Sigmoid colon (tissue), 7 donors: ENCODE results near the gene CAMK4. TPM values are rescaled to one million over a fixed set of nuclear protein-coding genes. Genes with fewer than 3 reads are reported as not detected.

Experiments used
- DNase-seq: peaks from one replicate; pipeline ENCODE4 v3.0.0-alpha.2; 2019
- H3K27ac ChIP-seq, 4 donors: fragments of 200-600 bp; sonication (generic); one replicate each; pipeline ENCODE4 v1.5.1; 2016 to 2019; ENCODE audit warnings: mild to moderate bottlenecking in 1 of 4
- H3K27me3 ChIP-seq, 3 donors: fragments of 200-600 bp; sonication (generic); one replicate each; pipeline ENCODE4 v1.5.1; 2019; ENCODE audit warnings: mild to moderate bottlenecking in 1 of 3
- H3K36me3 ChIP-seq, 4 donors: fragments of 200-600 bp; sonication (generic); one replicate each; pipeline ENCODE4 v1.5.1; 2016 to 2019
- H3K4me1 ChIP-seq, 4 donors: fragments of 200-600 bp; sonication (generic); one replicate each; pipeline ENCODE4 v1.5.1; 2017 to 2019
- H3K4me3 ChIP-seq, 4 donors: fragments of 200-600 bp; sonication (generic); one replicate each; pipeline ENCODE4 v1.5.1; 2017 to 2019; ENCODE audit warnings: mild to moderate bottlenecking in 2 of 4, moderate library complexity in 1 of 4
- H3K9me3 ChIP-seq, 4 donors: fragments of 200-600 bp in 3 of 4; sonication (generic) in 3 of 4; one replicate each; pipeline versions ENCODE4 v1.5.1 to v1.6.1; 2013 to 2019
- CTCF ChIP-seq, 4 experiments: fragments of 450-650 bp in 3 of 4; fragments of 200-600 bp in 1 of 4; IDR thresholded peaks; one replicate each; pipeline ENCODE4 v1.5.1; 2016 to 2019; ENCODE audit warnings: antibody characterized with exemption in 4 of 4, mild to moderate bottlenecking in 3 of 4, moderate library complexity in 2 of 4
- EP300 ChIP-seq, 4 donors: sonication (generic); formaldehyde crosslinking; IDR thresholded peaks; one replicate each; pipeline ENCODE4 v1.6.1; 2017; ENCODE audit warnings: antibody characterized with exemption in 4 of 4
- POLR2A ChIP-seq, 2 donors: fragments of 450-650 bp; IDR thresholded peaks; one replicate each; pipeline ENCODE4 v1.6.1; 2016; ENCODE audit warnings: antibody characterized with exemption in 2 of 2, mild to moderate bottlenecking in 2 of 2, moderate library complexity in 2 of 2
- POLR2AphosphoS5 ChIP-seq, 4 donors: sonication (generic); formaldehyde crosslinking; IDR thresholded peaks; one replicate each; pipeline ENCODE4 v1.6.1; 2017; ENCODE audit warnings: antibody characterized with exemption in 4 of 4
- WGBS, 2 donors: extraction: QIAGEN DNeasy Blood & Tissue Kit; methylation state at CpG; one replicate each; pipeline ENCODE4 v1.1.7; 2013; 5-methylcytosine and 5-hydroxymethylcytosine counted together
- intact Hi-C: fragments of 100-400 bp; cut with DNase I; formaldehyde crosslinking; loops from one replicate; pipeline ENCODE4 v1.15.1; 2023
- polyA plus RNA-seq, 3 donors: library from polyadenylated mRNA; stranded (reverse); fragments of 200-250 nt; gene quantifications; one replicate each; pipeline ENCODE4 v1.2.3, GENCODE V29; 2013
- total RNA-seq, 4 donors: library from RNA; depleted of rRNA; stranded (reverse); fragments of >200 nt; gene quantifications; one replicate each; pipeline ENCODE4 v1.1.0, GENCODE V29; 2016
- donor health status: healthy with polysubstance abuse.
- donor health status: Bipolar disorder and iron deficiency.
- donor health status: healthy.

CAMK4 gene
- total and polyA plus RNA-seq, 7 donors, result 0.23 to 4.0 (median 2.3) TPM

DNA sequence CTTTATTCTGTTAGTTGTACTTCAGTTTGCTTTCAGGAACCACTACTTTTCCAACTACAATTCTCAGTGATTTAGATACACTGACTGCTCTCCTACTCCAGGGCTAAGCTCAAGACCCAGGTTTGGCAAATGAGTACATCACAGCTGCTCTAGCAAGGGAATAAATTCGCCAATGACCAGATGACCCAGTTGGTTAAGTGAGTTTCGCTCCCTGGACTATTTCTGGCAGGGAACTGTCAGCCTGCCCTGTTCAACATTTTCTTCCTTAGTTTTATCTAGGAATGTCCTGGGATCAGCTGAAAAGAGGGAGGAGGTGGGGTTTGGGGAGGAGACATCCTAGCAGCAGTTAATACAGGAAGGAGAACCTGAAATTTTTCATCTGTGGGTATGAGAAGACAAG is 294.6 kb downstream of the CAMK4 start:
- H3K27ac ChIP-seq, result no peak overlapping the region
- DNase-seq, result no peak
- H3K27me3 ChIP-seq, result no peaks in the 10 kb centered on the region
- no peak overlapping the region for H3K4me3 ChIP-seq
- no peaks in the 10 kb centered on the region for H3K36me3 ChIP-seq
- no peak for TF ChIP-seq POLR2A (IDR thresholded peaks at IDR 0.05)
- TF ChIP-seq POLR2AphosphoS5 (IDR thresholded peaks at IDR 0.05), result no peak
- no peak for TF ChIP-seq EP300 (IDR thresholded peaks at IDR 0.05)
- TF ChIP-seq CTCF (IDR thresholded peaks at IDR 0.05), result no peak
- intact Hi-C loops, result no loop called here
- H3K9me3 ChIP-seq, result no peaks in the 10 kb centered on the region
- H3K4me1 ChIP-seq, result peaks cover 0 to under 1% (median 0%) of the 10 kb centered on the region in 4 donors
- 89 to 90% methylated on average over 2 of the region's 2 CpGs for WGBS, 2 donors

GRCh38 chr5:111520908-111521307 is 296.7 kb downstream of the CAMK4 start:
- 34 to 75% methylated on average over 3 of the region's 3 CpGs for WGBS, 2 donors
- no peaks in the 10 kb centered on the region for H3K4me1 ChIP-seq
- H3K9me3 ChIP-seq, result no peaks in the 10 kb centered on the region
- no peak overlapping the region for H3K4me3 ChIP-seq
- TF ChIP-seq POLR2A (IDR thresholded peaks at IDR 0.05) (no peak), EP300 (IDR thresholded peaks at IDR 0.05) (no peak), POLR2AphosphoS5 (IDR thresholded peaks at IDR 0.05) (no peak), CTCF (IDR thresholded peaks at IDR 0.05) (no peak)
- intact Hi-C loops, result no loop called here
- DNase-seq, result no peak
- H3K36me3 ChIP-seq, result no peaks in the 10 kb centered on the region
- H3K27ac ChIP-seq, result no peak overlapping the region
- no peaks in the 10 kb centered on the region for H3K27me3 ChIP-seq

GRCh38 chr5:111528056-111528455 is 303.9 kb downstream of the CAMK4 start:
- Histone ChIP-seq H3K4me1 (no peaks in the 10 kb centered on the region), H3K27ac (no peak overlapping the region), H3K9me3 (no peaks in the 10 kb centered on the region), H3K36me3 (no peaks in the 10 kb centered on the region), H3K4me3 (no peak overlapping the region), H3K27me3 (no peaks in the 10 kb centered on the region)
- DNase-seq, result no peak
- intact Hi-C loops, result no loop called here
- TF ChIP-seq EP300 (IDR thresholded peaks at IDR 0.05) (no peak), POLR2AphosphoS5 (IDR thresholded peaks at IDR 0.05) (no peak), CTCF (IDR thresholded peaks at IDR 0.05) (no peak), POLR2A (IDR thresholded peaks at IDR 0.05) (no peak)
- 91 to 95% methylated on average over 3 of the region's 3 CpGs for WGBS, 2 donors

- Histone ChIP-seq H3K4me3 (no peak overlapping the region), H3K36me3 (no peaks in the 10 kb centered on the region), H3K27ac (peak overlapping the region in 1 of 4 donors; percentile 28), H3K9me3 (no peaks in the 10 kb centered on the region), H3K4me1 (no peaks in the 10 kb centered on the region), H3K27me3 (no peaks in the 10 kb centered on the region)
- intact Hi-C loops, result loop anchor here (5.0 kb wide), 1 partner anchor 617 kb away; no protein-coding TSS in a partner anchor
- TF ChIP-seq POLR2AphosphoS5 (IDR thresholded peaks at IDR 0.05) (peak in 2 of 4 donors; percentile 15 to 23), EP300 (IDR thresholded peaks at IDR 0.05) (no peak)
- WGBS, 2 donors, result 13 to 25% methylated on average over 10 of the region's 10 CpGs
- peak; percentile 86 for DNase-seq
Measured at GRCh38 chr5:111530298-111530740, 306.1 kb downstream of the CAMK4 start.

DNA sequence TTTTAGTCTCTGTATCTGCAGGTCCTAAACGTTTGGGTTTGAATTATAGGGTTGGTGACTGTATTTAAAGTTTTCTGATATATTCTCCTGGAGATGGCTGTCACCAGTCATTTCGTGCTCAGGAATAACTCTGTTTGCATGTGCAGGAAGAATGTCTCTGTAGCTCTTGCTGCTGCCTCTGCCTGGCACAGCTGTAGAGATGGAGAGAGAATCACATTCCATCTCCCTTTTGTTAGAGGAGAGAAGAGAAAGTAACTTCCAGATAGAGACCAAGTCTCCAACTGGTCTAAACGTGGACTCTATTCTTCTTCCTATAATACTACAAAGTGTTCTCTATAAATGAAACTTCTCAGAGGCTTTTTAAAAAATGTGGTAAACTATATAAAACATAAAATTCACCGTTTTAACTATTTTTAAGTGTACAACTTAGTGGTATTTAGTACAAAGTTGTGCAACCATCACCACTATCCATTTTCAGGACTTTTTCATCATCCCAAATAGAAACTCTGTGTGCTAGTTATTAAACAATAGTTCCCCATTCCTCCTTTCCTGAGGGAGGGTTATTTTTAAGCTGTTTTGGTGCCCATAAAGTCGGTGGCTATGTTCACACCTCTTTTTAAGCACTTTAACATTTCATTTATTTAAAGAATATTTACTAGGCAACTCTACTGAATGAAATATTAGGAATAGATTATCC is 308.9 kb downstream of the CAMK4 start:
- Histone ChIP-seq H3K36me3 (no peaks in the 10 kb centered on the region), H3K9me3 (no peaks in the 10 kb centered on the region), H3K27me3 (no peaks in the 10 kb centered on the region), H3K27ac (no peak overlapping the region), H3K4me3 (no peak overlapping the region), H3K4me1 (no peaks in the 10 kb centered on the region)
- TF ChIP-seq CTCF (IDR thresholded peaks at IDR 0.05), result no peak
- TF ChIP-seq POLR2A (IDR thresholded peaks at IDR 0.05), result no peak
- WGBS, 2 donors, result 60 to 61% methylated on average over 5 of the region's 5 CpGs
- intact Hi-C loops, result loop anchor here (5.0 kb wide), 1 partner anchor 614 kb away; no protein-coding TSS in a partner anchor
- no peak for DNase-seq
